ENCODE measurements around the gene ZNF385C. TPM values are rescaled to one million over a fixed set of nuclear protein-coding genes. Genes with fewer than 3 reads are reported as not detected.
A peak's percentile ranks its signal among the peaks of the same experiment; 100 is the strongest.

The ZNF385C gene
- polyA plus RNA-seq, 1 donor (not counting 4 experiments of a cell fraction or from before 2014, with no cell fraction given), result 0.09 TPM

DNA sequence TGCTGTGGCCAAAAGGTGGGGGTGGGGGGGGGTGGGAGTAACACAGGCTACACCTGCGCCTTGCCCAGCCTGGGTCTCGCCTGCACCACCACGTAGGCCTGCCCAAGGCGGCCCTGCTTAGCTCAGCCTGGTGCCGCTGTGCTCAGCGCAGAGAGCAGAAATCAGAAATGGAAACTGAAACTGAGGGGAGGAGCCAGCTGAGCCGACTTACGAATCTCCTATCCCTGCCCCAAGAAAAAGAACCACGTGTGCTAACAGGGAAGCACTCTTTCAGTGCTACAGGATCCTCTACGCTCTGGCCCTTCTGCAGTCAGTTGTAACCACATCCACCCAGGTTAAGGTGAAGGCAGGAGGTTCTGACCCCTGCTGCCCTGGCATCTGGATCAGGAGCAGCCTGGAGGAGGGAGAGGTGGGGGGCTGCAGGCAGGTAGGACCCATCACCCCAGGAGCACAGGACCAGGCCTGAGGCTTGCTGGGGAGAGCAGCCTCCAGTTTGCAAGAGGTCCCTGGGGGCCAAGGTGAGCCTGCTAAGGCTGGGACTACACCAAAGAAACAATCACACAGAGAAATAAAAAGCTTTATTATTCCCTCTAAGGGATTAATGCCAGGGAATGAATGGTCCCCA is 14.4 kb upstream of the ZNF385C start, which contains the start of gene DHX58:
TSS of gene DHX58 (minus strand) at position 163 of the 625 bp plus-strand sequence. CDS start 822 bp downstream, outside the sequence.
- Histone ChIP-seq H3K4me1 (ENCODE audit: control insufficient read depth, extremely low read depth, insufficient read depth, low read length) (peaks cover 20% of the 10 kb centered on the region), H3K4me3 (ENCODE audit: control insufficient read depth in 2 of 3, extremely low read depth in 1 of 3, insufficient read depth in 2 of 3, low read depth in 1 of 3, low read length in 3 of 3) (peak within 1 kb of the TSS; percentile 46 to 77 (median 67)), H3K9me1 (ENCODE audit: control insufficient read depth, extremely low read depth, insufficient read depth, low read length) (no peaks in the 10 kb centered on the region), H3K36me3 (ENCODE audit: control insufficient read depth in 2 of 2, extremely low read depth in 1 of 2, insufficient read depth in 2 of 2, low read length in 2 of 2) (peaks cover 16 to 22% of the 10 kb centered on the region in 2 experiments), H2AFZ (ENCODE audit: control insufficient read depth, low read length) (peak within 1 kb of the TSS; percentile 78), H3K9me3 (ENCODE audit: control insufficient read depth, low read depth, low read length) (no peaks in the 10 kb centered on the region), H3K27ac (ENCODE audit: control insufficient read depth, insufficient read depth, low read length) (peak within 1 kb of the TSS; percentile 76), H4K20me1 (ENCODE audit: control insufficient read depth, extremely low read depth, insufficient read depth, low read length) (no peaks in the 10 kb centered on the region), H3K4me2 (ENCODE audit: control insufficient read depth, extremely low read depth, insufficient read depth, low read depth, low read length) (peak within 1 kb of the TSS; percentile 86), H3K9ac (ENCODE audit: control insufficient read depth, extremely low read depth, insufficient read depth, low read length) (peak within 1 kb of the TSS; percentile 81), H3K79me2 (ENCODE audit: control insufficient read depth, insufficient read depth, low read length) (no peaks in the 10 kb centered on the region), H3K27me3 (ENCODE audit: control insufficient read depth, extremely low read depth, insufficient read depth, low read length) (no peaks in the 10 kb centered on the region)
- dilution Hi-C loops (cut with MboI; ENCODE audit: extremely low pct_ligation_motif_present, low sequenced_read_pairs), result no loop called here
- no peak for DNase-seq (ENCODE audit: low read depth, low spot score)
- no peak for TF ChIP-seq EZH2 (IDR thresholded peaks at IDR 0.05; ENCODE audit: low read length)
- TF ChIP-seq, protein P1, sequence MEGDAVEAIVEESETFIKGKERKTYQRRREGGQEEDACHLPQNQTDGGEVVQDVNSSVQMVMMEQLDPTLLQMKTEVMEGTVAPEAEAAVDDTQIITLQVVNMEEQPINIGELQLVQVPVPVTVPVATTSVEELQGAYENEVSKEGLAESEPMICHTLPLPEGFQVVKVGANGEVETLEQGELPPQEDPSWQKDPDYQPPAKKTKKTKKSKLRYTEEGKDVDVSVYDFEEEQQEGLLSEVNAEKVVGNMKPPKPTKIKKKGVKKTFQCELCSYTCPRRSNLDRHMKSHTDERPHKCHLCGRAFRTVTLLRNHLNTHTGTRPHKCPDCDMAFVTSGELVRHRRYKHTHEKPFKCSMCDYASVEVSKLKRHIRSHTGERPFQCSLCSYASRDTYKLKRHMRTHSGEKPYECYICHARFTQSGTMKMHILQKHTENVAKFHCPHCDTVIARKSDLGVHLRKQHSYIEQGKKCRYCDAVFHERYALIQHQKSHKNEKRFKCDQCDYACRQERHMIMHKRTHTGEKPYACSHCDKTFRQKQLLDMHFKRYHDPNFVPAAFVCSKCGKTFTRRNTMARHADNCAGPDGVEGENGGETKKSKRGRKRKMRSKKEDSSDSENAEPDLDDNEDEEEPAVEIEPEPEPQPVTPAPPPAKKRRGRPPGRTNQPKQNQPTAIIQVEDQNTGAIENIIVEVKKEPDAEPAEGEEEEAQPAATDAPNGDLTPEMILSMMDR (optimal IDR thresholded peaks at IDR 0.05 in 1 of 3, IDR thresholded peaks at IDR 0.05 in 1 of 3, conservative IDR thresholded peaks at IDR 0.05 in 1 of 3; ENCODE audit: extremely low read depth in 1 of 3, insufficient read depth in 2 of 3, low read length in 3 of 3), result no peak
- FAIRE-seq, result peak; percentile 92

DNA sequence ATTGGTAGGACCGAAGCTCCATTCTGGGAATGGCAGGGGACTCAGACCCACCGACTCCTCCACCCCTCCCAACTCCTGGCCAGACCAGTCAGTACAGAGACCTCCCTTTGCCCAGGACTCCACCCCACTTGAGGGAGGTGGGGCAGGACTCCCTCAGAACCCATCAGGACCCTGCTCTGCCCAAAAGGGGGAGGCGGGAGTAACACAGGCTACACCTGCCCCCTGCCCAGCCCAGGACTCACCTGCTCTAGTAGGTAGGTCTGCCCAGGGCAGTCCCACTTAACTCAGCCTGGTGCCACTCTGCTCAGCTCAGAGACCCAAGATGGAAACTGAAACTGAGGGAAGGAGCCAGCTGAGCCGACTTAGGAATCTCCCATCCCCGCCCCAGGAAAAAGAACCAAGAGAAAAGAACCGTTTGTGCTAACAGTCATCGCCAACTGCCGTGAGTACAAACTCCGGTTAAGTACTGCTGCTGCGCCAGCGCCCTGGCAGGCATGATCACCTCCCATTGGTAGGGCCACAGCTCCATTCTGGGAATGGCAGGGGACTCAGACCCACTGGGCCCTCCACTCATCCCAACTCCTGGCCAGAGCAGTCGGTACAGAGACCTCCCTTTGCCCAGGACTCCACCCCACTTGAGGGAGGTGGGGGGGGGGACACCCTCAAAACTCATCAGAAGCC is 13.7 kb upstream of the ZNF385C start:
- Histone ChIP-seq H2AFZ (ENCODE audit: control insufficient read depth, low read length) (peak overlapping the region; percentile 78), H3K4me3 (ENCODE audit: control insufficient read depth in 2 of 3, extremely low read depth in 1 of 3, insufficient read depth in 2 of 3, low read depth in 1 of 3, low read length in 3 of 3) (peak overlapping the region; percentile 46 to 77 (median 67)), H3K9me1 (ENCODE audit: control insufficient read depth, extremely low read depth, insufficient read depth, low read length) (no peaks in the 10 kb centered on the region), H3K27ac (ENCODE audit: control insufficient read depth, insufficient read depth, low read length) (peak overlapping the region; percentile 76), H3K9me3 (ENCODE audit: control insufficient read depth, low read depth, low read length) (no peaks in the 10 kb centered on the region), H3K36me3 (ENCODE audit: control insufficient read depth in 2 of 2, extremely low read depth in 1 of 2, insufficient read depth in 2 of 2, low read length in 2 of 2) (peaks cover 10 to 15% of the 10 kb centered on the region in 2 experiments), H4K20me1 (ENCODE audit: control insufficient read depth, extremely low read depth, insufficient read depth, low read length) (no peaks in the 10 kb centered on the region), H3K79me2 (ENCODE audit: control insufficient read depth, insufficient read depth, low read length) (no peaks in the 10 kb centered on the region), H3K4me2 (ENCODE audit: control insufficient read depth, extremely low read depth, insufficient read depth, low read depth, low read length) (peak overlapping the region; percentile 86), H3K4me1 (ENCODE audit: control insufficient read depth, extremely low read depth, insufficient read depth, low read length) (peaks cover 26% of the 10 kb centered on the region), H3K27me3 (ENCODE audit: control insufficient read depth, extremely low read depth, insufficient read depth, low read length) (no peaks in the 10 kb centered on the region), H3K9ac (ENCODE audit: control insufficient read depth, extremely low read depth, insufficient read depth, low read length) (peak overlapping the region; percentile 81)
- TF ChIP-seq, protein P1 (optimal IDR thresholded peaks at IDR 0.05 in 1 of 3, IDR thresholded peaks at IDR 0.05 in 1 of 3, conservative IDR thresholded peaks at IDR 0.05 in 1 of 3; ENCODE audit: extremely low read depth in 1 of 3, insufficient read depth in 2 of 3, low read length in 3 of 3), result no peak
- TF ChIP-seq EZH2 (IDR thresholded peaks at IDR 0.05; ENCODE audit: low read length), result no peak
- dilution Hi-C loops (cut with MboI; ENCODE audit: extremely low pct_ligation_motif_present, low sequenced_read_pairs), result no loop called here
- DNase-seq (ENCODE audit: low read depth, low spot score) (no peak), FAIRE-seq (peak; percentile 53)
